NOMO-1 treated with dmso at 0.1 percent for 144 hours (cell line): ENCODE results near the gene ACE2.
"Not testable (repeated sequence)": the region's sequence is repeated elsewhere in the genome, so short reads cannot be mapped to it uniquely, and the experiment has no call there.

Experiments
- DNase-seq: peaks from one replicate; lab custom pipeline; 2025; ENCODE audit not compliant: unreplicated experiment; lab: John Stamatoyannopoulos, UW

The ACE2 gene

GRCh38 chrX:15600745-15601144 is at the start of gene ACE2:
TSS of gene ACE2 (minus strand) at chrX:15600960. CDS start at chrX:15600911, 49 bp downstream.
- DNase-seq = no peak

GRCh38 chrX:15647510-15647909 is 46.8 kb upstream of the ACE2 start:
- not testable (repeated sequence) for DNase-seq

GRCh38 chrX:15646543-15646942 is 45.8 kb upstream of the ACE2 start:
- no peak for DNase-seq

- DNase-seq = no peak
These were observed 45.3 kb upstream of the ACE2 start for GRCh38 chrX:15646031-15646430.

GRCh38 chrX:15645266-15645665 is 44.5 kb upstream of the ACE2 start:
- no peak for DNase-seq

- no peak for DNase-seq
These were observed 43.8 kb upstream of the ACE2 start for GRCh38 chrX:15644560-15644872.

GRCh38 chrX:15643786-15644559 is 43.2 kb upstream of the ACE2 start:
- DNase-seq = no peak

- no peak for DNase-seq
These were observed 30.9 kb upstream of the ACE2 start for GRCh38 chrX:15631637-15632036.

GRCh38 chrX:15623054-15623453 is 22.3 kb upstream of the ACE2 start:
- DNase-seq = no peak

GRCh38 chrX:15619053-15619755 is 18.4 kb upstream of the ACE2 start:
- no peak for DNase-seq

GRCh38 chrX:15617111-15617510 is 16.4 kb upstream of the ACE2 start:
- no peak for DNase-seq

- DNase-seq = no peak
These were observed 15.8 kb upstream of the ACE2 start for GRCh38 chrX:15616531-15616930.

GRCh38 chrX:15607067-15607466 is 6.3 kb upstream of the ACE2 start:
- no peak for DNase-seq

- no peak for DNase-seq
These were observed 5.4 kb upstream of the ACE2 start for GRCh38 chrX:15606136-15606535.

GRCh38 chrX:15605226-15605625 is 4.5 kb upstream of the ACE2 start:
- no peak for DNase-seq

GRCh38 chrX:15602761-15603160 is 2.0 kb upstream of the ACE2 start:
- DNase-seq = no peak

- DNase-seq = no peak
These were observed 1.2 kb upstream of the ACE2 start for GRCh38 chrX:15601932-15602331.

GRCh38 chrX:15600049-15600448 is 711 bp downstream of the ACE2 start:
- no peak for DNase-seq

GRCh38 chrX:15599461-15599860 is 1.3 kb downstream of the ACE2 start:
- DNase-seq = no peak

- DNase-seq = no peak
These were observed 2.7 kb downstream of the ACE2 start for GRCh38 chrX:15598026-15598425.

- DNase-seq = no peak
These were observed 6.4 kb downstream of the ACE2 start for GRCh38 chrX:15594371-15594770.
